ENCODE data around the gene SH3D19. TPM values are rescaled to one million over a fixed set of nuclear protein-coding genes. Genes with fewer than 3 reads are reported as not detected.

Gene SH3D19
- total RNA-seq, 2 experiments from 2014 or later, result not detected

GRCh38 chr4:151205722-151206121 is 119.7 kb downstream of the SH3D19 start:
- Mint-ChIP-seq H3K4me1 (no peaks in the 10 kb centered on the region), H3K36me3 (ENCODE audit: low read depth) (no peaks in the 10 kb centered on the region)
- intact Hi-C loops (cut with DNase I, micrococcal nuclease), result no loop called here

DNA sequence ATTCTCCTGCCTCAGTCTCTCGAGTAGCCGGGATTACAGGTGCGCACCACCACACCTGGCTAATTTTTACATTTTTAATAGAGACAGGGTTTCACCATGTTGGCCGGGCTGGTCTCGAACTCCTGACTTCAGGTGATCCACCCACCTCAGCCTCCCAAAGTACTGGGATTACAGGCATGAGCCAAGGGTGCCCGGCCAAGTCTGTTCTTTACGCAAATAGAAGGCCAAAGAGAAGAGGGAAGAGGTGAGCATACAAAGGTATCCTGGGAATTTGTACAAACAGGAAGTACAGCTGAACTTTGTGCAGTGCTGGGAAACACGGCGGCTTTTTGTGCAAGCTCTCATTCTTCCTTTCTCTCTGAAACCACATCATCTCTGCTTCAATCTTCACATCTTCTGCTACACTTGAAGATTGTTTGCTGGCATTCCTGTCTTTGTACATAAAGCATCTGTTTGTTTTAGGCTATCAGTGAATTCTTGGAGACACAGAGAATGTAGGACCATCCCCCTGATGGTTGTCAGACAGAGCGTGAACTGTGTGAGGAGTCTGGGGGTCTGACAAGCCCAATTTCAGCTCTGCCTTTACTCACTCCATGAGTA is 120.4 kb downstream of the SH3D19 start:
- intact Hi-C loops (cut with DNase I, micrococcal nuclease), result no loop called here
- Mint-ChIP-seq H3K27ac (no peak overlapping the region), H3K36me3 (ENCODE audit: low read depth) (no peaks in the 10 kb centered on the region), H3K4me3 (no peak overlapping the region), H3K4me1 (no peaks in the 10 kb centered on the region), H3K27me3 (no peaks in the 10 kb centered on the region), H3K9me3 (ENCODE audit: low read depth) (no peaks in the 10 kb centered on the region)
- no peak for ATAC-seq
- no peak for DNase-seq
- ChIA-PET POLR2A (no interaction called here), CTCF (interaction anchor here (0.7 to 1.0 kb wide), 2 partner anchors 11 to 16 kb away, joined by 3 to 4 read pairs; no protein-coding TSS in a partner anchor)

More at GRCh38 chr4:151205722-151206121, 119.7 kb downstream of the SH3D19 start:
- Mint-ChIP-seq H3K27ac (no peak overlapping the region), H3K4me3 (no peak overlapping the region), H3K27me3 (no peaks in the 10 kb centered on the region), H3K9me3 (ENCODE audit: low read depth) (no peaks in the 10 kb centered on the region)
- ATAC-seq (no peak), DNase-seq (no peak)
- ChIA-PET POLR2A (no interaction called here), CTCF (interaction anchor here (0.7 kb wide), 1 partner anchor 10 kb away, joined by 3 read pairs; no protein-coding TSS in a partner anchor)

- ATAC-seq (no peak), DNase-seq (no peak)
- intact Hi-C loops (cut with DNase I, micrococcal nuclease), result no loop called here
- no peaks in the 10 kb centered on the region for H3K9me3 Mint-ChIP-seq (ENCODE audit: low read depth)
- no peaks in the 10 kb centered on the region for H3K27me3 Mint-ChIP-seq
- H3K4me1 Mint-ChIP-seq, result no peaks in the 10 kb centered on the region
- ChIA-PET POLR2A (no interaction called here), CTCF (interaction anchor here (0.6 kb wide), 1 partner anchor 150 kb away, joined by 3 read pairs; no protein-coding TSS in a partner anchor)
- no peaks in the 10 kb centered on the region for H3K36me3 Mint-ChIP-seq (ENCODE audit: low read depth)
- H3K27ac Mint-ChIP-seq, result no peak overlapping the region
- no peak overlapping the region for H3K4me3 Mint-ChIP-seq
Measured at GRCh38 chr4:151202851-151203455, 122.5 kb downstream of the SH3D19 start.

DNA sequence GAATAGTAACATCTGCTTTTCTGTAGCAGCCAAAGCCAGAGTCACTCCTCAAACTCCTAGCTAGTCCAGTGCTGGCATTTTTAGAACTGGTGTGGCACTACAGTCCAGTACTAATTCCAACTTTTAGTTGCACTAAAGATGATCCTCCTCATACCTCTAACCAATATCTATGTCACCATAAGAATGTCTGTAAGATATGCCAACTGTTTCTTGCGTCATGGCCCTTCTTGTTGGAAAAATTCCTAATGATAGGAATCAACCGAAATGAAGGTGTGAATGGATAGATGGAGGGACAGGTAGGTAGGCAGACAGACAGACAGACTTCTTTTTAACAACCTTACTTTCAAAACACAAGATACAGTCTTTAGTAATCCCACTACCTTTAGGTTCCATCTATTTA is 123.0 kb downstream of the SH3D19 start:
- CTCF ChIA-PET, result no interaction called here

GRCh38 chr4:151199319-151200190 is 125.8 kb downstream of the SH3D19 start:
- Mint-ChIP-seq H3K27ac (no peak overlapping the region), H3K36me3 (ENCODE audit: low read depth) (no peaks in the 10 kb centered on the region), H3K4me3 (no peak overlapping the region), H3K4me1 (no peaks in the 10 kb centered on the region), H3K27me3 (no peaks in the 10 kb centered on the region), H3K9me3 (ENCODE audit: low read depth) (no peaks in the 10 kb centered on the region)
- ChIA-PET CTCF (no interaction called here), POLR2A (no interaction called here)
- ATAC-seq (no peak), DNase-seq (no peak)
- intact Hi-C loops (cut with DNase I, micrococcal nuclease), result no loop called here

More for the DNA sequence above, 123.0 kb downstream of the SH3D19 start:
- intact Hi-C loops (cut with DNase I, micrococcal nuclease), result no loop called here
- Mint-ChIP-seq H3K4me3 (no peak overlapping the region), H3K27ac (no peak overlapping the region), H3K27me3 (no peaks in the 10 kb centered on the region), H3K36me3 (ENCODE audit: low read depth) (no peaks in the 10 kb centered on the region), H3K9me3 (ENCODE audit: low read depth) (no peaks in the 10 kb centered on the region), H3K4me1 (no peaks in the 10 kb centered on the region)
- POLR2A ChIA-PET, result interaction anchor here (0.6 kb wide), 1 partner anchor 550 kb away, joined by 3 read pairs; no protein-coding TSS in a partner anchor
- no peak for ATAC-seq
- no peak for DNase-seq

DNA sequence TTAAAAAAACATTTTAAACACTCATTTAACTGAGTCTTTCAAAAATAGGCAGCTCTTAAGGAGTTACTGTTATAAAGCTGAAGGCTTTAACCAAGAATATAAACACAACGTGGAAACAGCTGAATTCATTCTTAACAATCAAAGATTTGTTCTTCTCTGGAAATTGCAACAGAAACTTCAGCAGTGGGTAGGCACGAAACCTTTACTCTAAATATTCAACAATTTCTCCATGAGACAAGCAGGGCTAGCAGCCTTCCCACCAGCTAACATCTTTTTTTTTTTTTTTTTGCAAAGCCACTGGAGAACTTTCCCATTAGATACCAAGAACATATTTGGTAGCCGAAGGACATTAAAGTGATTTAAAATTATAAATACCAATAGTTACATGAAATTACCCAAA is 126.7 kb downstream of the SH3D19 start:
- DNase-seq (no peak), ATAC-seq (no peak)
- ChIA-PET POLR2A (no interaction called here), CTCF (interaction anchor here (0.6 kb wide), 1 partner anchor 552 kb away, joined by 3 read pairs; no protein-coding TSS in a partner anchor)
- Mint-ChIP-seq H3K4me1 (no peaks in the 10 kb centered on the region), H3K9me3 (ENCODE audit: low read depth) (no peaks in the 10 kb centered on the region), H3K4me3 (no peak overlapping the region), H3K36me3 (ENCODE audit: low read depth) (no peaks in the 10 kb centered on the region), H3K27ac (no peak overlapping the region), H3K27me3 (no peaks in the 10 kb centered on the region)
- intact Hi-C loops (cut with DNase I, micrococcal nuclease), result no loop called here

DNA sequence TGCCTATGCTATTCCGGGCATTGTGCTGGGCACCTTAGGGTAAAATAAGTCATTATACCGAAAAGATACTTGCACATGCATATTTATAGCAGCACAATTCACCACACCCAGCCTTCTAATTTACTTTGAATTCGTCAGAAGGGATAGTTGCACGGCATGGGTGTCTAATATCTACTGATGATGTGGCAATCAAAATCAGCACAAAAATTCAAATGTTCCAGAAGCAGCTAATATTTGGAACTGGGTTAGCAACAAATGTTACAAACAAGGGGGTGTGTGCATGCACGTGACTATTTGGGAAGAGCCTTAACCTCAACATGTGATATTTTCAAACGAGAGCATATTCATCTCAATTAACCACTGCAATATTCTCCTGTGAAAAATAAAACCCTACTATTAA is 128.2 kb downstream of the SH3D19 start:
- Mint-ChIP-seq H3K4me1 (no peaks in the 10 kb centered on the region), H3K27ac (no peak overlapping the region), H3K27me3 (peaks cover 2% of the 10 kb centered on the region), H3K4me3 (no peak overlapping the region), H3K9me3 (ENCODE audit: low read depth) (no peaks in the 10 kb centered on the region), H3K36me3 (ENCODE audit: low read depth) (no peaks in the 10 kb centered on the region)
- POLR2A ChIA-PET, result no interaction called here
- DNase-seq, result no peak
- CTCF ChIA-PET, result no interaction called here
- intact Hi-C loops (cut with DNase I, micrococcal nuclease), result no loop called here
- ATAC-seq, result no peak

GRCh38 chr4:151195801-151196200 is 129.6 kb downstream of the SH3D19 start:
- H3K4me3 Mint-ChIP-seq, result no peak overlapping the region
- no peaks in the 10 kb centered on the region for H3K4me1 Mint-ChIP-seq
- POLR2A ChIA-PET, result interaction anchor here (0.6 to 0.7 kb wide), 2 partner anchors 299 to 1928 kb away, joined by 3 to 4 read pairs; no protein-coding TSS in a partner anchor
- peaks cover 2% of the 10 kb centered on the region for H3K27me3 Mint-ChIP-seq
- intact Hi-C loops (cut with DNase I, micrococcal nuclease), result no loop called here
- H3K36me3 Mint-ChIP-seq (ENCODE audit: low read depth), result no peaks in the 10 kb centered on the region
- DNase-seq, result no peak
- CTCF ChIA-PET, result interaction anchor here (1.0 kb wide), 1 partner anchor 11 kb away, joined by 3 read pairs; no protein-coding TSS in a partner anchor
- H3K27ac Mint-ChIP-seq, result no peak overlapping the region
- no peak for ATAC-seq
- H3K9me3 Mint-ChIP-seq (ENCODE audit: low read depth), result no peaks in the 10 kb centered on the region

GRCh38 chr4:151193414-151193813 is 132.0 kb downstream of the SH3D19 start:
- ChIA-PET CTCF (no interaction called here), POLR2A (no interaction called here)
- DNase-seq, result no peak
- H3K36me3 Mint-ChIP-seq (ENCODE audit: low read depth), result no peaks in the 10 kb centered on the region
- H3K4me1 Mint-ChIP-seq, result no peaks in the 10 kb centered on the region
- ATAC-seq, result no peak
- H3K27me3 Mint-ChIP-seq, result peaks cover 2% of the 10 kb centered on the region
- no peak overlapping the region for H3K4me3 Mint-ChIP-seq
- no peak overlapping the region for H3K27ac Mint-ChIP-seq
- intact Hi-C loops (cut with DNase I, micrococcal nuclease), result no loop called here
- no peaks in the 10 kb centered on the region for H3K9me3 Mint-ChIP-seq (ENCODE audit: low read depth)

GRCh38 chr4:151192556-151193235 is 132.7 kb downstream of the SH3D19 start:
- ChIA-PET POLR2A (no interaction called here), CTCF (no interaction called here)
- Mint-ChIP-seq H3K36me3 (ENCODE audit: low read depth) (no peaks in the 10 kb centered on the region), H3K9me3 (ENCODE audit: low read depth) (no peaks in the 10 kb centered on the region), H3K27ac (no peak overlapping the region), H3K4me3 (no peak overlapping the region), H3K27me3 (peaks cover 4% of the 10 kb centered on the region), H3K4me1 (no peaks in the 10 kb centered on the region)
- DNase-seq, result no peak
- ATAC-seq, result no peak
- intact Hi-C loops (cut with DNase I, micrococcal nuclease), result no loop called here

Data from activated CD4-positive, alpha-beta T cell treated with anti-CD3 and anti-CD28 coated beads for 36 hours (primary cell).